ENCODE measurements around the gene CENPO.
"Not testable (repeated sequence)": the region's sequence is repeated elsewhere in the genome, so short reads cannot be mapped to it uniquely, and the experiment has no call there.

The CENPO gene

GRCh38 chr2:24833821-24834732, 40.9 kb downstream of the CENPO start:
- in situ Hi-C loops (cut with MboI; ENCODE audit: low pct_unique_long_range_greater_than_20kb, low sequenced_read_pairs, unreplicated experiment) = no loop called here
- DNase-seq (ENCODE audit: low spot score) = no peak

DNA sequence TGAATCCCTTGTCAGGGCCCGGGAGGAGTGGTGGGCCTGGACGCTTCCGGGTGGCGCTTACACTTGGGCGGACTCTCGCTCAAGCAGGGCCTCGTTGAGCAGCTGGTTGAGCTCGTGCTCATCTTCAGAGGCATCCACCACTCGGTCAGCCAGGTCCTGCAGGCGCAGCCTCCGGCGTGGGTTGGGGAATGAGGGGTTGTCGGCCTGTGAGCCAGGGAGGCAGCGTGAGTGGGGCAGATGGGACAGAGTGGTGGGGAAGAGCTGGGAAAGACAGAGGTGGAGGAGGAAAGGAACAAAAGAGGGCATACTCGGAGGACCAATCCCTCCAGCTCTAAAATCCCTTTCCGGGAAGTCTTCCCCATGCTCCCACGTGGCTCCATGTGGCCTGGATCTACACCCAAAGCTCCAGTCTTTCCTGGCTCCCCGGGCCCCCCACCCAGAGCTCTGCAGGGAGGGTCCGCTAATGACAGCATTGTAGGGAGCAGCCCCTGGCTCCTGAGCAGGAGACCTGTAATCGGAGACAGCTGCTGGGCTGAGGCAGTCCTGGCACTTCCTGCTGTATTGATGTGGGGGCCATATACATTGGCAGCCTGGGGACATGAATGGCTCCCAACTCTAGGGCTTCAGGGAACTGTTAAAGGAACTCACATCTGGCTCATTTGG, 41.6 kb downstream of the CENPO start:
- DNase-seq (ENCODE audit: low spot score) = no peak
- in situ Hi-C loops (cut with MboI; ENCODE audit: low pct_unique_long_range_greater_than_20kb, low sequenced_read_pairs, unreplicated experiment) = no loop called here
- no peak for TF ChIP-seq CTCF (IDR thresholded peaks at IDR 0.05; ENCODE audit: extremely low read depth, insufficient read depth, missing control alignments)

More at GRCh38 chr2:24833821-24834732, 40.9 kb downstream of the CENPO start:
- no peak for TF ChIP-seq CTCF (IDR thresholded peaks at IDR 0.05; ENCODE audit: extremely low read depth, insufficient read depth, missing control alignments)

DNA sequence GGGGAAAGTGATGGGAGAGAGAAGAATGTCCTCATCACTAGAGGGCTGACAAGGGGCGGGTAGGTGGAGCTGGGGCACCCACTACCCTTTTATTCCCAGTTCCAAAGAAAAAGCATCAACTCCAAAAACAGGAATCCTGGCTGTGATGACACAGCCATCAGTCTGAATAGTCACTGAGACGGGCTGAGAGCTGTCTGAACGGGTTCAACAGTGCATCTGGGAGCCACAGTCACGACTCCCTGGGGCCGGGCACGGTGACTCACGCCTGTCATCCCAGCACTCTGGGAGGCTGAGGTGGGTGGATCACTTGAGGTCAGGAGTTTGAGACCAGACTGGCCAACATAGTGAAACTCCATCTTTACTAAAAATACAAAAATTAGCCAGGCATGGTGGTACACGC, 42.2 kb downstream of the CENPO start:
- in situ Hi-C loops (cut with MboI; ENCODE audit: low pct_unique_long_range_greater_than_20kb, low sequenced_read_pairs, unreplicated experiment); DNase-seq (ENCODE audit: low spot score): not testable (repeated sequence)

DNA sequence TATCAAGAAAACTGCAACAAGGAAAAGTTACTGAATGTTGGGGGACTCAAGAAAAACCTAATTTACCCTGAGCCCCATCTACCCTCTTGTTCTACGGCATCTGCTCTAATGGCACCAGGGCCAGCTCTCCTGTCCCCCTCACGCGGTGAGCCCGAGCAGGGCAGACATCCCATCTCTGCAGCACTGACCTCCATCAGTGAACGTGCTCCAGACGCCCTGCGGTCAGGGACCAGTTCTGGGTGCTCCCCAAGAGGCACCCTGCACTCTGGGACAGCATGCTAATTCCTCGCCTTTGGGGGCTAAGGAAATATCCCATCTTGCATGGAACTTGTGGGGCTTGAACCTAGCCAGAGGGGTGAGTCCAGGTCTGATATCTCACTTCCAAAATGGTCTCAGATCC, 43.0 kb downstream of the CENPO start:
- DNase-seq (ENCODE audit: low spot score) = no peak
- TF ChIP-seq CTCF (IDR thresholded peaks at IDR 0.05; ENCODE audit: extremely low read depth, insufficient read depth, missing control alignments) = no peak
- in situ Hi-C loops (cut with MboI; ENCODE audit: low pct_unique_long_range_greater_than_20kb, low sequenced_read_pairs, unreplicated experiment) = no loop called here

DNA sequence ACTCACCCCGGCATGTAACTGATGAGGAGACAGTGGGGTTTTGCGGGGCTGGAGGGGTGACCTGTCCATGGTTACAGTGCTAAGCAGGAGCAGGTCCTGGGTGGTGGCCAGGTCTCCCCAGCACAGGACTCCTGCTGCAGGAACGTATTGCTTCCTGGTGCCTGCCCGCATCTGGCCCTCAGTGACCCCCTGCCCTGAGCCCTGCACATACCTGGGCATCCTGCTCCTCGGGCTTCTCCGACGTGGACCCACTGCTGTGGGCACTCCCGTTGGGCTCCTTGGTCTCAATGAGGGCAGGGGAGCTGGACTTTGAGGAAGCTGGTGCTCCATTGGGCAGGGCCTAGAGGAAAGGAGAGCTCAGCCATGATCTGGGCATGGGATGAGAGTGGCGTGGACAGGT, 43.5 kb downstream of the CENPO start:
- DNase-seq (ENCODE audit: low spot score) = no peak
- in situ Hi-C loops (cut with MboI; ENCODE audit: low pct_unique_long_range_greater_than_20kb, low sequenced_read_pairs, unreplicated experiment) = no loop called here
- no peak for TF ChIP-seq CTCF (IDR thresholded peaks at IDR 0.05; ENCODE audit: extremely low read depth, insufficient read depth, missing control alignments)

DNA sequence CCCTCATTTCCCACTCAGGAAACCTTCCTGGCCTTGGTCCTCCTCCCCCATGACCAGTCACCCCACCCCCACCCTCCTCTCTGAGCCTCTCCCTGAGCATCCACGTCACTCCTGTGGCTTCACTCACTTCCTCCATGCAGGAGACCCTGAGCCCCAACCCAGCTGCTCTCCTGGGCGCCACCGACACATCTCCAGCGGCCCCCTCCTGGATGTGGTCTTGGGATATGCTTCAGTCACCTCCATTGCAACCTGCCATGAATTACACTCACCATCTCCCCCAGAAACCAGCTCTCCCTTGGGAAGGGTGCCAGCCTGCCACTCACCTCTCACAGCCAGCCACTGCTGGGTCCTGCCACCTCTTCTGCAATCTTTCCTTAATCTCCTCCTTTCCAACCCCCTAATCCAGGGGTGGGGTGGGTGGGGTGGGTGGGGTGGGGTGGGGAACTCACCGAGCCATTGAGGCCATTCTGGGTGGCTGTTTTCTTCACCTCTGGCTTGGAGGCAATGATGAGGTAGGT, 44.8 kb downstream of the CENPO start:
- no peak for DNase-seq (ENCODE audit: low spot score)
- in situ Hi-C loops (cut with MboI; ENCODE audit: low pct_unique_long_range_greater_than_20kb, low sequenced_read_pairs, unreplicated experiment) = no loop called here
- no peak for TF ChIP-seq CTCF (IDR thresholded peaks at IDR 0.05; ENCODE audit: extremely low read depth, insufficient read depth, missing control alignments)

DNA sequence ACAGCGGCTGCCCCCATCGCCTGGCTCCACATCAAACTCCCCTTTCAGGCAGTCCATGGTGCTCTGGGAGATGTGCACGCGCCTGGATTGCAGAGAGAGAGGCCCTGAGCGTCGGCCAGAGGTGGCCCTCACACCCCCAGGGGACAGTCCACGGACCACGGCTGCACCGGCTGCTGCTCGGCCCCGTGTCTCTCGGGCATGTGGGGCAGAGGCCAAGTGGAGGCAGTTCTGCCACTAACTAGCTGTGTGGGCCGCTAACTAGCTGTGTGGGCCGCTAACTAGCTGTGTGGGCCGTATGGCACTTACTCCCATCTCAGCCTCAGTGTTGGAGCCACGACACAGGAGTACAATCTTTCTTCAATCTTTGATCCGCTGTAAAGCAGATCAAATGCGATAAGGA, 45.3 kb downstream of the CENPO start:
- no peak for DNase-seq (ENCODE audit: low spot score)
- in situ Hi-C loops (cut with MboI; ENCODE audit: low pct_unique_long_range_greater_than_20kb, low sequenced_read_pairs, unreplicated experiment) = no loop called here
- no peak for TF ChIP-seq CTCF (IDR thresholded peaks at IDR 0.05; ENCODE audit: extremely low read depth, insufficient read depth, missing control alignments)
